ENCODE measurements around the gene PARVA.

- no peak for TF ChIP-seq GATA2 (IDR thresholded peaks at IDR 0.05; ENCODE audit: low read depth, low read length)
- no peak for TF ChIP-seq GATA3 (IDR thresholded peaks at IDR 0.05; ENCODE audit: low read depth, low read length)
These were observed 159.2 kb downstream of the PARVA start for GRCh38 chr11:12536566-12536965.
